ENCODE results near the gene HIVEP3.

The HIVEP3 gene

DNA sequence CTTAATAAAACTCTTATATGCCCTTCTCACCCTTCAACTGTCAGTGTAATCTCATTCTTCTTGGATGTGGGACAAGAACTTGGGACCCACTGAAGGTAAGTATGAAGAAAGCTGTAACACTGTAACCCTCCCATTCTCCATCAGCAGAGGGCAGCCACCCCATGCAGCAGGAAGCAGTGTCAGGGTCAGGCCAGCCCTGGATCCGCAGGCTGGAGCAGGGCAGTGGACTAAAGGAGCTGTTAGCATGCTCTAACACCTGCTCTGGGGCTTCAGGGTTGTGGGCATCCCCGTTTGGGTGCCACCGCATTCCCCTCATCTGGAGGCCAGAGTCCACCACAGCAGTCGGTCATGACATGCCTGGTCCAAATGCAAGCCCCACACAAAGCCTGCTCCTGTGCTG is 156.5 kb downstream of the HIVEP3 start:
- no peak for DNase-seq (ENCODE audit: low read depth in 2 of 2)

GRCh38 chr1:41758904-41759548 is 159.7 kb downstream of the HIVEP3 start:
- no peak for DNase-seq (ENCODE audit: low read depth in 2 of 2)

DNA sequence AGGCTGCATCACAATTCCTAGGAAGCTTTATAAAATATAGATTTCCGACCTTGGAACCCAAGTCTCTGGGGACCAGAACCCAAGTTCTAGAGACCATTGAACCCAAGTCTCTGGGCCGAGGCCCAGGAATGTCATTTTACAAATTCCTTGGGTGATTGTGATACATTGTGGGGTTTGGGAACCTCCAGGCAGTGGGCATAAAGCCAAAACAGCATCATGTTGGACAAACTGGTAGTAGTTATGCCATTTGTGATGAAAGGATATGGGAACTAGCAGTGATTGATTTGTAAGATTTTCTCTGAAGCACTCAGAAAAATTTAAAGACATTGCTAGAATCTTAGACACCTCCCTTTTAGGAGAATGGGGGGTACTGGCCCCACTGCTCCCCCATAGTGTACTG is 160.2 kb downstream of the HIVEP3 start:
- no peak for DNase-seq (ENCODE audit: low read depth in 2 of 2)

GRCh38 chr1:41754540-41754939 is 164.2 kb downstream of the HIVEP3 start:
- DNase-seq (ENCODE audit: low read depth in 2 of 2) = peak in 1 of 2 donors; percentile 44

DNA sequence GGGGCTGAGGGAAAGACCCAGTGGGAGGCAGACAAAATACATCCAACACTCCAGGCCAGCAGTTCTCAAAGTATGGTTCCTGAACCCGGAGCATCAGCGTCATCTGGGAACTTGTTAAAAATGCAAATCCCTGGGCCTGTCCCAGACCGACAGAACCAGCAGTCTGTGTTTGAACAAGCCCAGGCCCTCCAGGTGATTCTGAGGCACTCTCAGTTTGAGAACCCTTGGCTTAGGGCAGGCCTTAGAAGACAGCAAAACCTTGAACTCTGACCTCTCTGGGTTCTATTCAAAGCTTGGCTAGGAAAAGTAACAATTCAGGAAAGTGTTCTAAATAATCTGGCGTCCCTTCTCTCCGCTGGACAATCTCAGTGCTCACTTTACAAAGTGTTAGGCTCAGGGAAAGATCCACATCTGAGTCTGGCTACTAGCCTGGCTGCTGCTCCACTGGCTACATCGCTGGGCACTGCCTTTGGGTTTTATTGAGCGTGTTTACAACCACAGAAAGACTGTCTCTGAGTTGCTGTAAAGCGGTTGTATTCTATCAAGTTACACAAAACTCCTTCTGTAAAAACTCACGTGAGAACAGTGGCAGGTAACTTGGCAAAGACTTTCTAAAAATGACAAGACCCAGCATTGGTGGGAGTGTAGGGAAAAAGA is 166.1 kb downstream of the HIVEP3 start:
- DNase-seq (ENCODE audit: low read depth in 2 of 2) = no peak

DNA sequence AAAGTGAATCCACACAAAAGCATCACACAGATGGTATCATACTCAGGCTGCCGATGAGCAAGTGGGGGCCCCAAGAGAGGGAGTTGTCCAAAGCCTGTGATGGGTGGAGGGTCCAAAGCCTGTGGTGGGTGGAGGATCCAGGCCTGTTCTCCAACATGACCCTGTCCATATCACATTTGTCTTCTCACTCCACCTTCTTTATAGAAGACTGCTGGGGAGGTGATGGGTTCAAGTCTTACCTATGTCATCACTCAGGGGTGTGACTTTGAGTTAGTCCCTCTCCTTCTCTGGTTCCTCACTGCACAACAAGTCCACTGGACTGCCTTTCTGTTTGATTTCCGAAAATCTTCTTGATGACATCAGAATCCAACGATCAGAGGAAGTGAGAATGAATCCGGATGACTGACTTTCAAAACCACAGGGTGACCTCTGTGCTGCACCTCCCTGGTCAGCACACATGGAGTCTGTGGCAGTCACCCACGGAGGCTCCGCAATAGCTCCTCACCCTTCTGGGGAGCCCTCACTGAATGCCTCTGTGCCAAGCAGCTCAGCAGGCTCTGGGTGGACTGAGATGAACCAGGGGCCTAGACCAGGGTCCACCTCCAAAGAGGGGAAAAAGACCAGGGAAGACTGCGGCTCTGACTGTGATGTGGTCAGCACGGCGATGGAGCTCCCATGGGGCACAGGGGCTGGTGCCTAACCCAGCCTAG is 166.8 kb downstream of the HIVEP3 start:
- no peak for DNase-seq (ENCODE audit: low read depth in 2 of 2)

- no peak for DNase-seq (ENCODE audit: low read depth in 2 of 2)
Observed at GRCh38 chr1:41749991-41750745, 168.6 kb downstream of the HIVEP3 start.

GRCh38 chr1:41745022-41745421 is 173.7 kb downstream of the HIVEP3 start:
- no peak for DNase-seq (ENCODE audit: low read depth in 2 of 2)

GRCh38 chr1:41743366-41743765 is 175.4 kb downstream of the HIVEP3 start:
- no peak for DNase-seq (ENCODE audit: low read depth in 2 of 2)

- DNase-seq (ENCODE audit: low read depth in 2 of 2) = no peak
Observed at GRCh38 chr1:41742219-41742618, 176.5 kb downstream of the HIVEP3 start.

DNA sequence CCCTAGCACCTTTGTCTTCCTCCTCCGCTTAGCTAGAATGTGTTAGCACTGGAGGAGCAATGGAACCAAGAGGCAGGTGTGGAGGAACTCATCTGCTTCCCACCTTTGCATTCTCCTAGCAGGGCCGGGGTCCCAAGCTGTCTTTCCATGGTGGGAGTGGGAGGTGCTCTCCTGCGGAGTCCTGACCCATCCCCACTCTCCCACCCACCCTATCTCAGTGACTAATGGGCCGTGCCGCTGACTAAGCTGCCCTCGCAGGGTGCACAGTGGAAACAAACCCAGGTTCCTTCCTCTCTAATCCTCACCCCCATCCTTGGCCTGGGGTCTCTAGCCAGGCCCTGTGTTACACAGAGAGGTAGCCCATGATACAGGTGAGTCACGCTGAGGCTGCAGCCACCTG is 177.5 kb downstream of the HIVEP3 start:
- peak in 1 of 2 donors; percentile 50 for DNase-seq (ENCODE audit: low read depth in 2 of 2)

GRCh38 chr1:41740630-41741239 is 178.0 kb downstream of the HIVEP3 start:
- DNase-seq (ENCODE audit: low read depth in 2 of 2) = no peak

DNA sequence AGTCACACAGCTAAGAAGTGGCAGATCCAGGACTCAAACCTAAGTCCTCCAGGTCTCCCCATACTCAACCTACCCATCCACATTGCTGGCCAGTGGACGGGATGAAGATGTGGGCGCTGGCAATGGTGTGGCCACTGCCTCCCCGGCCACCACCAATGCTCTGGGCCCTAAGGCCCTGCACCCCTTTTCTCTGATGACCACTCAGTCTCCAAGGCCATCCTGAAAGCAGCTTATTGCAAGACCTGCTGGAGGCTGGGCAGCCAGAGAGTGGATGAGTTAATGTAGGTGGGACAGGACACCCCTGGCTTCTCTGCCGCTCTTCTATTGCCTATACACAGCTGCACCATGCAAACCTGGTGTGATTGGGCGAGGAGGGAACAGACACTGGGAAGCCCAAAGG is 178.7 kb downstream of the HIVEP3 start:
- no peak for DNase-seq (ENCODE audit: low read depth in 2 of 2)

DNA sequence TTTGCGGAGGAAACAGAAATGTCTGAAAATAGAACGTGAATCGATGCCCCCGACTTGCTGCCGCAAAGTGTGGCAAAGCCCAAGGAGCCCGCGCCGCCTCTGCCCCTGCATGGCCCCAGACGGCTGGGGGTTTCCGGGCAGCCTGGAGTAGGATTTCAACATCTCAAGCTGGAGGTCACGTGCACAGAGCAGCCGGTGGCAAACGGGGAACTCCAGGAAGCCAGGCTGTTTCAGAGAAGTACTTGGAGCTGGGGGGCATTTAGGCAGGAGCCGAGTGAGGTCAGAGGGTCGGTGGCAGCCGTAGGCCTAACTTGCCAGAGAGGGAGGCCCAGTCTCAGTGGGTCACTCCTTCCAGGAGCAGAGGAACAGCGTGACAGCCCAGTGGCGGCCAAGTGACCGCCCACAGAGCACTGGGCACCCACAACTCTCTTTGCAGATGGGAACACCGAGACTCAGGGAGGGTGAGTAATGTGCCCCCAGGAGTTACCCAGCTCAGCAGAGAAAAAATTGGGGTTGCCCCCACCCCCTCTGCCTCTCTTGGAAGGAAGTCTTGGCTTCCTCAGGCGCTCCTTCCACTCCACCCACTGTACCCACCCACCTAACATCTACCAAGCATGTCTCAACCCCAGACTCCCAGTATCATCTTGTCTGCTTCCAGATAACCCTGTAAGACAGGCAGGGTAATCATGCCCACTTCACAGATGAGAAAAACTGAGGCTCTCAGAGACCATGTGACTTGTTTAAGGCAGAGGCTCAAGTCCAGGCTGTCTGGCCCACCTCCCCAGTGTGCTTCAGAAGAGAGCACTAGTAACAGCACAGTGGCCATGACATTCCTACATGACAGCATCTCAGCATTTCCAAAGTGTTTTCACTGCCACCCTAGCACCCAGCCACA is 179.4 kb downstream of the HIVEP3 start:
- peak; percentile 61 to 85 for DNase-seq (ENCODE audit: low read depth in 2 of 2)

DNA sequence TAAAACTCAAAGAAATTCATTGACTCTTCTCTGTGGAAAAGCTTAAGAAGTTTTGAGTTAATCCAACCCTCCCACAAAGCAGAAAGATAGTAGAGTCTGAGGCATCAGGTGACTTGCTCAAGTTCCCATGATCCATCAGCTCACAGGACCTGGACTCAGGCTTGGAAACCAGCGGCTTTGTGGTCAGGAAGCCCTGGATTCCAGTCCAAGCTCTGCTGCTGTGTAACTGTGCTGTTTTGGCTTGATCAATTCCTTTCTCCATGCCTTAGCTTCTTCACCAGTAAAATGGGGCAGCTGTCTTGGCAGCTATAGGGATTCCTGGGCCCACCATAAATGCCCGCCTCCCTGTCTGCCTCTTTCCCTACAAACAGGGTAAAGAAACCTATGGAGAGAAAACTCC is 180.2 kb downstream of the HIVEP3 start:
- no peak for DNase-seq (ENCODE audit: low read depth in 2 of 2)

- no peak for DNase-seq (ENCODE audit: low read depth in 2 of 2)
Observed at GRCh38 chr1:41738006-41738405, 180.7 kb downstream of the HIVEP3 start.

GRCh38 chr1:41735631-41736260 is 183.0 kb downstream of the HIVEP3 start:
- no peak for DNase-seq (ENCODE audit: low read depth in 2 of 2)

DNA sequence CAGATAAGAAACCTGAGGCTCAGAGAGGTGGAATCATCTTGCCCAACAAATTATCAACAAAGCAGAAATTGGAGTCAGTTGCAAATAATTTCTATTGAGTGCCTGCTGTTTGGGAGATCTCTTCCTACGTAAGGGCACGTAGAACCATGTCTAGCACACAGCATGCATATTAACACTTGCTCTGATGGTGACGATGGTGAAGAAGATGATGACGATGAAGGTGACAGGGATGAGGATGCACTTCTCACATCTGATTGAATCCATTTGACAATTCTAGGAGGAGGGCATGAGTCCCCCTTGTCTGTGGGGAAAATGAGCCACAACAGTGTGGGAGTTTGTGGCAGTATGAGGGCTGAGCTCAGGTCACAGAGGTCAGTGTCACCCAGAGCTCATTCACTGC is 183.6 kb downstream of the HIVEP3 start:
- no peak for DNase-seq (ENCODE audit: low read depth in 2 of 2)

GRCh38 chr1:41734201-41734970 is 184.3 kb downstream of the HIVEP3 start:
- no peak for DNase-seq (ENCODE audit: low read depth in 2 of 2)

- DNase-seq (ENCODE audit: low read depth in 2 of 2) = no peak
Observed at GRCh38 chr1:41733725-41734124, 185.0 kb downstream of the HIVEP3 start.
